ENCODE results near the gene METTL15. TPM values are rescaled to one million over a fixed set of nuclear protein-coding genes. Genes with fewer than 3 reads are reported as not detected.
"Not testable (repeated sequence)": the region's sequence is repeated elsewhere in the genome, so short reads cannot be mapped to it uniquely, and the experiment has no call there.

Gene METTL15
- total RNA-seq, 1 donor from 2014 or later: 11.3 TPM

GRCh38 chr11:28284196-28284595 is 176.0 kb downstream of the METTL15 start:
- FAIRE-seq (no peak), DNase-seq (ENCODE audit: low read depth) (no peak)
- Histone ChIP-seq H3K4me3 (ENCODE audit: low read depth, low read length) (no peak overlapping the region), H3K27me3 (ENCODE audit: control insufficient read depth, insufficient read depth, low read length) (no peaks in the 10 kb centered on the region), H3K36me3 (ENCODE audit: control insufficient read depth, insufficient read depth, low read length) (no peaks in the 10 kb centered on the region)
- TF ChIP-seq CTCF (IDR thresholded peaks at IDR 0.05; ENCODE audit: insufficient read depth, low read length, severe bottlenecking): no peak

- TF ChIP-seq CTCF (IDR thresholded peaks at IDR 0.05; ENCODE audit: insufficient read depth, low read length, severe bottlenecking): no peak
- Histone ChIP-seq H3K27me3 (ENCODE audit: control insufficient read depth, insufficient read depth, low read length) (no peaks in the 10 kb centered on the region), H3K36me3 (ENCODE audit: control insufficient read depth, insufficient read depth, low read length) (no peaks in the 10 kb centered on the region), H3K4me3 (ENCODE audit: low read depth, low read length) (no peak overlapping the region)
- DNase-seq (ENCODE audit: low read depth) (no peak), FAIRE-seq (peak; percentile 76)
Measured at GRCh38 chr11:28289444-28289843, 181.3 kb downstream of the METTL15 start.

GRCh38 chr11:28290995-28291394 is 182.8 kb downstream of the METTL15 start:
- peak; percentile 38 for DNase-seq (ENCODE audit: low read depth)
- not testable (repeated sequence) for FAIRE-seq; H3K4me3 ChIP-seq (ENCODE audit: low read depth, low read length); H3K27me3 ChIP-seq (ENCODE audit: control insufficient read depth, insufficient read depth, low read length); H3K36me3 ChIP-seq (ENCODE audit: control insufficient read depth, insufficient read depth, low read length)

GRCh38 chr11:28296426-28296825 is 188.2 kb downstream of the METTL15 start:
- FAIRE-seq (no peak), DNase-seq (ENCODE audit: low read depth) (no peak)

GRCh38 chr11:28298209-28298608 is 190.0 kb downstream of the METTL15 start:
- FAIRE-seq (no peak), DNase-seq (ENCODE audit: low read depth) (no peak)
- TF ChIP-seq CTCF (IDR thresholded peaks at IDR 0.05; ENCODE audit: insufficient read depth, low read length, severe bottlenecking): no peak
- H3K36me3 ChIP-seq (ENCODE audit: control insufficient read depth, insufficient read depth, low read length): peaks cover 3% of the 10 kb centered on the region
- no peak overlapping the region for H3K4me3 ChIP-seq (ENCODE audit: low read depth, low read length)
- H3K27me3 ChIP-seq (ENCODE audit: control insufficient read depth, insufficient read depth, low read length): no peaks in the 10 kb centered on the region

More at GRCh38 chr11:28296426-28296825, 188.2 kb downstream of the METTL15 start:
- H3K4me3 ChIP-seq (ENCODE audit: low read depth, low read length): no peak overlapping the region
- no peaks in the 10 kb centered on the region for H3K27me3 ChIP-seq (ENCODE audit: control insufficient read depth, insufficient read depth, low read length)
- TF ChIP-seq CTCF (IDR thresholded peaks at IDR 0.05; ENCODE audit: insufficient read depth, low read length, severe bottlenecking): no peak
- H3K36me3 ChIP-seq (ENCODE audit: control insufficient read depth, insufficient read depth, low read length): peaks cover 3% of the 10 kb centered on the region

GRCh38 chr11:28303477-28304191 is 195.4 kb downstream of the METTL15 start:
- no peak for TF ChIP-seq CTCF (IDR thresholded peaks at IDR 0.05; ENCODE audit: insufficient read depth, low read length, severe bottlenecking)
- Histone ChIP-seq H3K27me3 (ENCODE audit: control insufficient read depth, insufficient read depth, low read length) (no peaks in the 10 kb centered on the region), H3K4me3 (ENCODE audit: low read depth, low read length) (no peak overlapping the region), H3K36me3 (ENCODE audit: control insufficient read depth, insufficient read depth, low read length) (no peaks in the 10 kb centered on the region)
- FAIRE-seq (no peak), DNase-seq (ENCODE audit: low read depth) (no peak)

Measured in bronchial epithelial cell (primary cell).